SIG-M5 (cell line): ENCODE data around the gene AMD1.

ENCODE experiments used
- DNase-seq: peaks from one replicate; lab custom pipeline; 2025; lab: John Stamatoyannopoulos, UW

Gene AMD1

GRCh38 chr6:110939429-110940200 lies 65.0 kb downstream of the AMD1 start:
- DNase-seq = no peak

GRCh38 chr6:110944681-110945151 lies 70.1 kb downstream of the AMD1 start:
- DNase-seq = peak; percentile 88
